K562 (cell line): ENCODE measurements around the gene KLHDC10. TPM values are rescaled to one million over a fixed set of nuclear protein-coding genes. Genes with fewer than 3 reads are reported as not detected.

Experiments
- C11orf30 ChIP-seq: fragments of 450-650 bp; IDR thresholded peaks from 2 replicates; pipeline ENCODE4 v1.6.1; 2016; ENCODE audit warnings: low read depth, mild to moderate bottlenecking
- CCAR2 ChIP-seq: fragments of 200-400 bp; formaldehyde crosslinking; IDR thresholded peaks from 2 replicates; pipeline ENCODE4 v1.6.1; 2017; ENCODE audit warnings: mild to moderate bottlenecking, low read depth, low read length
- ELF1 ChIP-seq: fragments of 200-800 bp; sonication (Bioruptor generic); IDR thresholded peaks from 2 replicates; pipeline ENCODE4 v1.6.1; 2016; ENCODE audit warnings: missing genetic modification characterization, missing compliant biosample characterization
- FOXA1 ChIP-seq: fragments of 450-650 bp; IDR thresholded peaks from 2 replicates; pipeline ENCODE4 v1.6.1; 2016; ENCODE audit warnings: mild to moderate bottlenecking, borderline replicate concordance
- HOXB6 ChIP-seq: fragments of 250-450 bp; sonication (Bioruptor Pico); IDR thresholded peaks from 2 replicates; pipeline ENCODE4 v1.5.1; 2022; ENCODE audit warnings: mild to moderate bottlenecking, borderline replicate concordance
- JUN ChIP-seq, 2 experiments: sonication (generic) in 1 of 2; formaldehyde crosslinking in 1 of 2; IDR thresholded peaks; 2 replicates each; pipeline versions ENCODE4 v1.6.1 to v1.8.0; 2012 to 2022; ENCODE audit warnings: borderline replicate concordance in 2 of 2, mild to moderate bottlenecking in 2 of 2, improper control_type of control experiment in 1 of 2, low read depth in 1 of 2, low read length in 1 of 2, missing genetic modification reagents in 1 of 2
- MAFG ChIP-seq: fragments of 450-650 bp; conservative IDR thresholded peaks from 2 replicates; pipeline ENCODE4 v1.6.1; 2016; ENCODE audit warnings: missing genetic modification characterization, missing compliant biosample characterization
- MECOM ChIP-seq: fragments of 250-450 bp; sonication (Bioruptor Pico); IDR thresholded peaks from 2 replicates; pipeline ENCODE4 v1.8.0; 2022; ENCODE audit warnings: inconsistent platforms
- NR2C1 ChIP-seq, 2 experiments: fragments of 450-650 bp; IDR thresholded peaks; 2 replicates each; pipeline ENCODE4 v1.6.1; 2017; ENCODE audit warnings: mild to moderate bottlenecking in 2 of 2, antibody characterized with exemption in 1 of 2, inconsistent platforms in 1 of 2, missing compliant biosample characterization in 1 of 2, missing genetic modification characterization in 1 of 2
- PHF20 ChIP-seq: fragments of 450-650 bp; IDR thresholded peaks from 2 replicates; pipeline ENCODE4 v1.6.1; 2018; ENCODE audit not compliant: partially characterized antibody
- PML ChIP-seq: IDR thresholded peaks from 2 replicates; pipeline ENCODE4 v1.6.1; 2012; ENCODE audit warnings: low read length, inconsistent platforms
- POLR3G ChIP-seq: IDR thresholded peaks from 2 replicates; pipeline ENCODE4 v1.6.1; 2011; ENCODE audit not compliant: insufficient read length, insufficient replicate concordance; ENCODE audit errors: extremely low read depth
- POU5F1 ChIP-seq: fragments of 150-350 bp; IDR thresholded peaks from 2 replicates; pipeline ENCODE4 v1.6.1; 2014; ENCODE audit warnings: borderline replicate concordance, low read length, low read depth, mild to moderate bottlenecking; ENCODE audit not compliant: partially characterized antibody
- PRMT5 ChIP-seq: sonication (generic); formaldehyde crosslinking; IDR thresholded peaks from 2 replicates; pipeline ENCODE4 v1.5.0; 2020; ENCODE audit warnings: missing genetic modification reagents
- PURB ChIP-seq: sonication (generic); formaldehyde crosslinking; IDR thresholded peaks from 2 replicates; pipeline ENCODE4 v1.9.0; 2021; ENCODE audit warnings: low read depth, mild to moderate bottlenecking, missing genetic modification reagents
- RFX7 ChIP-seq: fragments of 250-450 bp; sonication (Bioruptor Pico); IDR thresholded peaks from 2 replicates; pipeline ENCODE4 v1.5.1; 2021; ENCODE audit warnings: mild to moderate bottlenecking
- SNAPC5 ChIP-seq: fragments of 250-450 bp; sonication (Bioruptor Pico); IDR thresholded peaks from 2 replicates; pipeline ENCODE4 v1.8.0; 2021; ENCODE audit warnings: moderate library complexity, mild to moderate bottlenecking, inconsistent platforms
- SRSF9 ChIP-seq: fragments of 200-400 bp; formaldehyde crosslinking; IDR thresholded peaks from 2 replicates; pipeline ENCODE4 v1.6.1; 2017; ENCODE audit warnings: low read depth, low read length, borderline replicate concordance
- THRB ChIP-seq: fragments of 450-650 bp; formaldehyde crosslinking; conservative IDR thresholded peaks from 2 replicates; pipeline ENCODE4 v1.4.0; 2022; ENCODE audit warnings: mild to moderate bottlenecking, missing genetic modification characterization
- YY1 ChIP-seq, 3 experiments: IDR thresholded peaks; 2 replicates each; pipeline ENCODE4 v1.6.1; 2011; ENCODE audit warnings: low read length in 2 of 3, mild to moderate bottlenecking in 2 of 3, moderate library complexity in 2 of 3, borderline replicate concordance in 1 of 3, control low read depth in 1 of 3, low read depth in 1 of 3; ENCODE audit not compliant: insufficient read depth in 3 of 3, insufficient replicate concordance in 2 of 3, control insufficient read depth in 1 of 3, insufficient read length in 1 of 3; ENCODE audit errors: extremely low read depth in 1 of 3
- ZBTB7A ChIP-seq: IDR thresholded peaks from 2 replicates; pipeline ENCODE4 v1.6.1; 2011; ENCODE audit warnings: low read depth, mild to moderate bottlenecking, low read length, moderate library complexity, borderline replicate concordance; ENCODE audit not compliant: control insufficient read depth
- ZBTB9 ChIP-seq: fragments of 450-650 bp; formaldehyde crosslinking; IDR thresholded peaks from 2 replicates; pipeline ENCODE4 v1.4.0; 2020; ENCODE audit warnings: mild to moderate bottlenecking, moderate library complexity
- ZNF23 ChIP-seq: fragments of 250-450 bp; sonication (Bioruptor Pico); IDR thresholded peaks from 2 replicates; pipeline ENCODE4 v1.4.0; 2020; ENCODE audit warnings: mild to moderate bottlenecking
- ZSCAN29 ChIP-seq: fragments of 450-650 bp; IDR thresholded peaks from 2 replicates; pipeline ENCODE4 v1.6.1; 2017
- polyA plus RNA-seq, 8 experiments: library from polyadenylated mRNA; depleted of rRNA in 4 of 8; stranded (reverse) in 5 of 8; unstranded in 3 of 8; fragments of >200 nt; fragmentation: Nextera tagmentation in 2 of 8; fragmentation: Illumina TruSeq in 1 of 8; extraction: Ambion mirVana in 2 of 8; extraction: Trizol in 1 of 8; gene quantifications; 2 replicates each; pipeline versions ENCODE4 v1.2.1 to v1.2.3, GENCODE V29; 2011 to 2014; ENCODE audit warnings: inconsistent platforms in 1 of 8, missing spikeins in 1 of 8
- total RNA-seq, 7 experiments: library from RNA; depleted of rRNA in 6 of 7; stranded (reverse); fragments of >200 nt in 6 of 7; fragmentation: Illumina TruSeq in 2 of 7; extraction: Trizol in 2 of 7; gene quantifications; 2 replicates each; pipeline versions ENCODE4 v1.2.1 to v1.2.3, GENCODE V29; 2011 to 2021; ENCODE audit warnings: low replicate concordance in 1 of 7

KLHDC10 gene
- total and polyA plus RNA-seq, 9 of the 15 experiments (the other 6 are each of a cell fraction or from before 2014, with no cell fraction given), result 9.8 to 80.5 (median 31.4) TPM

- TF ChIP-seq THRB (CRISPR knock-in tag), result 0 out of 2 replicates have a peak, but pooled peaks have one; percentile 55
- no peak for TF ChIP-seq HOXB6
- TF ChIP-seq PHF20, result no peak
- no peak for TF ChIP-seq RFX7 (CRISPR knock-in tag)
- no peak for TF ChIP-seq PURB (CRISPR knock-in tag)
- peak; percentile 20; the same call in 1 of the 2 replicates for TF ChIP-seq ELF1 (tag)
- peak in 1 of 3 experiments; percentile 79 for TF ChIP-seq YY1 (IDR thresholded peaks at IDR 0.05; ENCODE audit: borderline replicate concordance in 1 of 3, control insufficient read depth in 1 of 3, extremely low read depth in 1 of 3, insufficient read depth in 3 of 3, insufficient read length in 1 of 3, insufficient replicate concordance in 2 of 3, low read depth in 1 of 3, low read length in 2 of 3)
- TF ChIP-seq SNAPC5 (CRISPR knock-in tag), result no peak
- TF ChIP-seq SRSF9, result no peak
- TF ChIP-seq FOXA1, result no peak
- TF ChIP-seq ZBTB7A, result no peak
- TF ChIP-seq MECOM, result 0 out of 2 replicates have a peak, but pooled peaks have one; percentile 60
- no peak for TF ChIP-seq POLR3G
- TF ChIP-seq NR2C1 (IDR thresholded peaks at IDR 0.05), result peak; percentile 18; the same call in 1 of the 2 replicates
- no peak for TF ChIP-seq NR2C1 (tag; IDR thresholded peaks at IDR 0.05)
- no peak for TF ChIP-seq POU5F1
- TF ChIP-seq ZBTB9 (CRISPR knock-in tag), result 0 out of 2 replicates have a peak, but pooled peaks have one; percentile 26
- TF ChIP-seq PRMT5 (CRISPR knock-in tag), result no peak
- no peak for TF ChIP-seq MAFG (tag)
- TF ChIP-seq CCAR2, result no peak
- TF ChIP-seq PML, result no peak
- TF ChIP-seq JUN (IDR thresholded peaks at IDR 0.05; ENCODE audit: borderline replicate concordance, low read depth, low read length), result no peak
- no peak for TF ChIP-seq JUN (CRISPR knock-in tag; IDR thresholded peaks at IDR 0.05; ENCODE audit: borderline replicate concordance)
- TF ChIP-seq C11orf30, result no peak
- TF ChIP-seq ZNF23 (CRISPR knock-in tag), result no peak
- TF ChIP-seq ZSCAN29, result peak; percentile 89
Observed at GRCh38 chr7:130071701-130072622, 1.6 kb downstream of the KLHDC10 start (continued).
